GM20431 (cell line): ENCODE data around the gene AFG3L2.
"Not testable (repeated sequence)": the region's sequence is repeated elsewhere in the genome, so short reads cannot be mapped to it uniquely, and the experiment has no call there.

Experiments
- in situ Hi-C: fragments of 300-500 bp; cut with MseI, MboI; formaldehyde crosslinking; loops from one replicate; pipeline ENCODE4 v1.15.0; 2020; ENCODE audit warnings: low sequenced_read_pairs; ENCODE audit not compliant: unreplicated experiment

The AFG3L2 gene

GRCh38 chr18:12398625-12399024, 21.6 kb upstream of the AFG3L2 start:
- in situ Hi-C loops: loop anchor here (10.0 kb wide), 1 partner anchor 266 kb away; no protein-coding TSS in a partner anchor

GRCh38 chr18:12397793-12398192, 20.8 kb upstream of the AFG3L2 start:
- in situ Hi-C loops: loop anchor here (10.0 kb wide), 1 partner anchor 267 kb away; no protein-coding TSS in a partner anchor

GRCh38 chr18:12397254-12397653, 20.2 kb upstream of the AFG3L2 start:
- in situ Hi-C loops: loop anchor here (10.0 kb wide), 1 partner anchor 268 kb away; no protein-coding TSS in a partner anchor

- in situ Hi-C loops: loop anchor here (10.0 kb wide), 1 partner anchor 270 kb away; no protein-coding TSS in a partner anchor
These were observed 17.4 kb upstream of the AFG3L2 start for GRCh38 chr18:12394428-12394827.

- in situ Hi-C loops: loop anchor here (10.0 kb wide), 1 partner anchor 271 kb away; no protein-coding TSS in a partner anchor
These were observed 17.0 kb upstream of the AFG3L2 start for GRCh38 chr18:12393998-12394397.

- in situ Hi-C loops: loop anchor here (10.0 kb wide), 1 partner anchor 271 kb away; no protein-coding TSS in a partner anchor
These were observed 16.5 kb upstream of the AFG3L2 start for GRCh38 chr18:12393510-12393909.

GRCh38 chr18:12391487-12392165, 14.6 kb upstream of the AFG3L2 start:
- in situ Hi-C loops: loop anchor here (10.0 kb wide), 1 partner anchor 273 kb away; no protein-coding TSS in a partner anchor

- in situ Hi-C loops: no loop called here
These were observed 11.4 kb upstream of the AFG3L2 start for GRCh38 chr18:12388442-12388841.

- in situ Hi-C loops: no loop called here
These were observed 7.2 kb upstream of the AFG3L2 start for GRCh38 chr18:12384261-12384660.

GRCh38 chr18:12383759-12384158, 6.7 kb upstream of the AFG3L2 start:
- in situ Hi-C loops: not testable (repeated sequence)

GRCh38 chr18:12382221-12382814, 5.3 kb upstream of the AFG3L2 start:
- in situ Hi-C loops: not testable (repeated sequence)

GRCh38 chr18:12378198-12378558, 1.2 kb upstream of the AFG3L2 start:
- in situ Hi-C loops: not testable (repeated sequence)

- in situ Hi-C loops: no loop called here
These were observed 650 bp upstream of the AFG3L2 start for GRCh38 chr18:12377556-12378197.

- in situ Hi-C loops: no loop called here
These were observed 833 bp downstream of the AFG3L2 start for GRCh38 chr18:12376034-12376753.

GRCh38 chr18:12374401-12374800, 2.6 kb downstream of the AFG3L2 start:
- in situ Hi-C loops: no loop called here

GRCh38 chr18:12373771-12374116, 3.3 kb downstream of the AFG3L2 start:
- in situ Hi-C loops: no loop called here

- in situ Hi-C loops: no loop called here
These were observed 3.8 kb downstream of the AFG3L2 start for GRCh38 chr18:12373116-12373770.

- in situ Hi-C loops: no loop called here
These were observed 4.6 kb downstream of the AFG3L2 start for GRCh38 chr18:12372406-12372805.

- in situ Hi-C loops: no loop called here
These were observed 5.4 kb downstream of the AFG3L2 start for GRCh38 chr18:12371590-12371989.

- in situ Hi-C loops: no loop called here
These were observed 7.8 kb downstream of the AFG3L2 start for GRCh38 chr18:12369211-12369610.
